DMS79 (cell line): Measurements from ENCODE around the gene SLC43A3.
"Not testable (repeated sequence)": the region's sequence is repeated elsewhere in the genome, so short reads cannot be mapped to it uniquely, and the experiment has no call there.

Experiments used
- DNase-seq: peaks from one replicate; lab custom pipeline; 2025; lab: John Stamatoyannopoulos, UW

The SLC43A3 gene

DNA sequence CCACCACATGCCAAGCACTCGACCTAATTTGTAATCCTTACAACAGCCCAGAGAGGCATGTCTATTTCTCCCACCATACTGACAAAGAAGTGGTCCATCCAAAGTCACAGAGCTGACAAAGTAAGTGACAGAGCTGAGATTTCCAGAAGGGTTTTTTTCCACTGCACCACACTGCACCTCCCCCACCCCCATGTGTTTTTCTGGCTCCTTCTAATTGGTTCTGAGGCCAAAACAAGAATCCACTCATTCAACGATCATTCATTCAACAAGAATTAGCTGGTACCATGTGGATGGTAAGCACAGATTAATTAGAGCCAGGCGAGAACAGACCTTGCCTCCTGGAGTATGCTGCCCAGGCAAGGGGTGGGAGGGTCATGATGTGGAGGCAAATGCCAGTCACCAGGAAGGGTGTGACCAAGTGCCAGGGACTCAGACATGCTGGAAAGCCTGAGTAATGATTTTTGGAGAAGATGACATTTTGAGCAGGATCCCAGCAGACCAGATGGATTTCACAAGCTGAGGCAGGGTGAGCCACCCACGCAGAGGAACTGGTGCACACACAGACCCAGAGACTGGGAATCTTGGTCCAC lies 21.6 kb downstream of the SLC43A3 start:
- DNase-seq, result no peak

DNA sequence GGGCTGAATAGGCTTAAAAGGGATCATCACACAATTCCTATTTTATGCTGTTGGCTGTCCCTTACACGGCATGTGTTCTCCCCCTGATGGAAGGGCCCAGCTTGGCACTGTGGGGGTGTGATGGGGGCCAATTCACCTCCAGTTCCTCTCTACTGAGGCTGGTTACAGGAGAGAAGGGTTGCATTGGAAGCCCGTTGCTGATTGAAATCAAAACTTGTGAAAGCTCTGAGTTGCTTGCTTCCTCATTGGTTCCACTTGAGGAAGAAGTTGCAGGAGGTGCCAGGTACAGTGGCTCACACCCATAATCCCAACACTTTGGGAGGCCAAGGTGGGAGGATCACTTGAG lies 23.1 kb downstream of the SLC43A3 start:
- no peak for DNase-seq

DNA sequence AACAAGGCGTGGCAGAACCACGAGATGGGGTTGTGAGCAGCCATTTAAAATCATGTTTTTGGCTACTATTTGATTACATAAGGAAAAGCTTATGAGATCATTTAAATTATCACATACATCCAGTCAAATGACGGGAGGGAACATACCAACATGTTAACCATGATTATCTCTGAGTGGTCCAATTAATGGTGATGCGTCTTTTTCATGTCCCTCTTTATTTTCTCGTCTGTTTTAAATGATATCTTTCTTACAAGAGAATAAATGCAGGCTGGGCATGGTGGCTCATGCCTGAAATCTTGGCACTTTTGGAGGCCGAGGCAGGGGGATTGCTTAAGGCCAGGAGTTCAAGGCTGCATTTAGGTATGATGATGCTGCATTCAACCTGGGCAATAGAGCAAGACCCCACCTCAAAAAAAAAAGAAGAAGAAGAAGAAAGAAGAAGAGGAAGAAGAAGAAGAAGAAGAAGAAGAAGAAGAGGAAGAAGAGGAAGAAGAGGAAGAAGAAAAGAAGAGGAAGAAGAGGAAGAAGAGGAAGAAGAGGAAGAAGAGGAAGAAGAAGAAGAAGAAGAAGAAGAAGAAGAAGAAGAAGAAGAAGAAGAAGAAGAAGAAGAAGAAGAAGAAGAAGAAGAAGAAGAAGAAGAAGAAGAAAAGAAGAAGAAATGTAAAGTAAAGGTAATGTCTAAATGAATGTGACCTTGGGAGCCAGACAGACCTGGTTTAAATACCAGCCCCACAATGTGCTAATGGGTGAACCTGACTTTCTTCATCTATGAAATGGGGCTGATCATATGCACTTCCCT lies 23.7 kb downstream of the SLC43A3 start:
- DNase-seq, result not testable (repeated sequence)

DNA sequence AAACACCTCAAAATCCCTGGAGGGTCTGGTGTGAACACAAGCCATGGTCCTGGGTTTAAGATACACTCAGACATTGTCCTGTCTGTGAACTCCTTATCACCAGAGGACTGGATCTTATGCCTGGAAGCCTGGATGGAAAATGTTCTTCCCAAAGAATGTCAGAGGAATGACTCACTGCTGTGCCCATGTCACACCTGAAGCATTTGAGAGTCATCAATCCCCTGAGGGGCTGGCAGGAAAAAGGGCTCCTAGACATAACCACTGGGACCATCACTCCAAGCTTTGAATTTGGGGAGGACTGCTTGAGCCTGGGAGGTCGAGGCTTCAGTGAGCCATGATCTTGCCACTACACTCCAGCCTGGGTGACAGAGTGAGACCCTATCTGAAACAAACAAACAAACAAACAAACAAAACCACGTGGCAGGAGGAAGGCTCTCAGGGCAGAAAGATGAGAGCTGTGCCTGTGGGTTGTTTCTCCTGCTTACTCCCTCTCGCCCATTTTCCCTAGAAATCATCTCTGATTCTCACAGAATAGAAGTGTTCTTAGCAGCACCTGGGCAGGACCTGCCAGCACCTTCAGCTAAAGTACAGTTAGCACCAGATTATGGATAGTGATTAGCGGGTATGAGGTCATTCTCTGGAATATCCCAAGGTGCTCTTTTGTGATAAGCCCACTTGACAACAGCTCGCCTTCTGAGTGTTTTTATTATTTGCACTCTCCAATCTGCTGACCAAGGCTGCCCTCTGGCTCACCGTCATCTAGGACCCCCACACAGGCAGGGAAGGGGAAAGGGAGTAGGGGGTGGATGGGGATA lies 24.5 kb downstream of the SLC43A3 start:
- peak; percentile 11 for DNase-seq

DNA sequence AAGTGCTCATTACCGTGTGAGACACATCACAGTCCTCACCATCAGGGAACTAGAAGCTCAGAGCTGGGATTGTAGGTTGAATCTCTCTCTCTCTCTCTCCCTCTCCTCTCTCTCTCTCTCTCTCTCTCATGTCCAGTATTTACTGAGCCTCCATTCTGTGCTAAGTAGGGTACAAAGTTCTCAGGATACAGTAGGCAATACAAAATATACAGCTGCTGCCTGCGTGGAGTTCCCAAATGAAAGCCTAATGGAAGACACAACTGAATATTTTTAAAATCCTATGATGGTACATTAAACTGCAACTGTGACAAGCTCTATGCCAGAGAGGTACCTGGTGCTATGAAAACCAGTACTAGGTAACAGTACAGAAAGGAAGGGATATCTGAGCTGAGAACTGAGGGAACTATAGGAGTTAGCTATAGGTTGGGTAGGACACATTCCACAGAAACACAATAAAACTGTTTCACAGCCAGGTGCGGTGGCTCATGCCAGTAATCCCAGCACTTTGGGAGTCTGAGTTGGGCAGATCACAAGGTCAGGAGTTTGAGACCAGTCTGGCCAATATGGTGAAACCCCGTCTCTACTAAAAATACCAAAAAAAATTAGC lies 26.8 kb downstream of the SLC43A3 start:
- DNase-seq, result no peak

DNA sequence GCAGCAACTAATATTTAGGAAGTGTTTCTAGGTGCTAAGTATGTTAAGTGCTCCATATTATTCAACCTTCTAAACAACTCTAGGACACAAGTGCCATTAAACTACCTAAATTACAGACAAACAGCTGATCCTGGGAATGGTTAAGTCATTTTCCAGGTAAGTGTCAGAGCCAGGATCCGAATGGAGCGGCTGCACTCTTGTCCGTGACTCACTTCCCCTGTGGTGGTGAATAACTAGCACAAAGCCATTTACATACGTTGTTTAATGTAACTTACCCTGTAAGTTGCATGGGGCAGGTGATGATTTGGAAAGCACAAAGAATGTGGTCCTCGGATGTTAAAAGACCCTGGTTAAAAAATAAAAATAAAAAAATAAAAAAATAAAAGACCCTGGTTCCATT lies 27.7 kb downstream of the SLC43A3 start:
- DNase-seq, result no peak

DNA sequence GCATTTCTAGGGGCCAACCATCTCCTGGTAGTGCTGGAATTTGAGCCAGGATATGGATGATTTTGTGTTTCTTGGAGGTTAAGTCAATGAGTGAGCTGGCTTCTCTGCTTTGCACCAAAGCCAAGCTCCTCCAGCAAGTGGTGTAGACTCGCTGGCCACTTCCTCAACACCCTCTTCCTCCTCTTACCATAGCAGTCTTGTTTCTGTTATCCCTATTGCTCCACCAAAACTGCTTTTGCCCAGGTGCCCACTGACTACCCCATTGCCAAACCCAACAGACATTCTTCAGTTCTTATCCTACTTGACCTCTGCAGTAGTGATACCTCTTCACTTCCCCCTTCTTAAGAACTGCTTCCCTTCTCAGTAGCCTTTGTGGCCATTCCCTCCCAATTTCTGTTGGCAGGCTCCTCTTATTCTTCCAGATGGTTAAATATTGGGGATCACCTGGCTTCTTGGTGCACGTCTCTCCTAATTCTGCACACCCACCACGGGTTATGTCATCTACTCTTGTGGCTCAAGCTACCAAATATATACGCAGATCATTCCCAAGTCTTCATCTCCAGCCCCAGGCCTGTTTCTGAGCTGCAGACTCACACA lies 29.4 kb downstream of the SLC43A3 start:
- no peak for DNase-seq

DNA sequence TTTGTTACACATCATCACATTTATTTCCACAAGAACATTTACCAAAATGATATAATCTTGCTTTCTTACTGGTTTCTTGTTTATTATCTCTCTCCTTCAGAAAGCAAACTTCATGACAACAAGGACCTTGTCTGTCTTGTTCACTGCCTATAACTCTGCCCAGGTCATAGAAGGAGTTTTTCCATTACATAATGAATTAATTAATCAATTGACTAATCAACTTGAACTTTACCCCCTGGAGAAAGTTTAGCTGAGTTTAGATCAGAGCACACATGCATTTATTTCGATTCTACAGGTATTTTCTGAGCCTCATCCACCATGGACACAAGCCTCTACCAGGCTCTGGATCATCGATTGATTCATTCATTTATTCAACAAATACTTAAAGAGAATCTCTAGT lies 30.2 kb downstream of the SLC43A3 start:
- DNase-seq, result no peak

DNA sequence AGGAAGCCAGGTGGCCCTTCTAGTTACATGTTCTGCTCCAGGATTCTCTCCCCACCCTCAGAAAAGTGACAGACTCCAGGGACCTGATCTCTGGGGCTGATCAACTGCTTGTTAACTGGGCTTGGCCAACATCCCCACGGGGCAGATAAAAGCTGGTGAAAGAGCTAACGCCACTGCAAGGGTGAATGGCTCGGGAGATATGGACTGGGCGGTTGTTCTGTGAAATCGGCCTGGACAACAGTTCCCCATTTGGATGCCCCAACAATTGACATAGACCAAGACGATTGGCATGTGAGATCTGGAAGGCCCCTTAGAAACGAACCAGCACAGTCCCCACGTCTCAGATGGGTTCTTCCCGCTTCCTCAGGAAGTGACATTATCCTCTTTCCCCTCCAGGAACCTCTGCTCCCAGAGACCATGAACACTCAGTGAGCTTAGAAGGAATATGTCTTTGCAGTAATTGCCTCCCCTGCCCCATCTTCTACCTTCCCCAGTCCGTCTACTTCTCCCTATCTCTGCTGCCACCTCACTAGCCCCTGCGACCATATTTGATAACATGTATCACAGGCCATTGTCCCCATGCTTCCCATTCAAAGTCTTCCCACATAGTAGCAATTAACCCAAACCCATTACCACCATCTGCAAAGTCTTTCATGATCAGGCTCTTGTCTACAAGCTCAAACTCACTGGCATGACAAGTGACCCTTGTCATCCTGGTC lies 30.9 kb downstream of the SLC43A3 start:
- no peak for DNase-seq

DNA sequence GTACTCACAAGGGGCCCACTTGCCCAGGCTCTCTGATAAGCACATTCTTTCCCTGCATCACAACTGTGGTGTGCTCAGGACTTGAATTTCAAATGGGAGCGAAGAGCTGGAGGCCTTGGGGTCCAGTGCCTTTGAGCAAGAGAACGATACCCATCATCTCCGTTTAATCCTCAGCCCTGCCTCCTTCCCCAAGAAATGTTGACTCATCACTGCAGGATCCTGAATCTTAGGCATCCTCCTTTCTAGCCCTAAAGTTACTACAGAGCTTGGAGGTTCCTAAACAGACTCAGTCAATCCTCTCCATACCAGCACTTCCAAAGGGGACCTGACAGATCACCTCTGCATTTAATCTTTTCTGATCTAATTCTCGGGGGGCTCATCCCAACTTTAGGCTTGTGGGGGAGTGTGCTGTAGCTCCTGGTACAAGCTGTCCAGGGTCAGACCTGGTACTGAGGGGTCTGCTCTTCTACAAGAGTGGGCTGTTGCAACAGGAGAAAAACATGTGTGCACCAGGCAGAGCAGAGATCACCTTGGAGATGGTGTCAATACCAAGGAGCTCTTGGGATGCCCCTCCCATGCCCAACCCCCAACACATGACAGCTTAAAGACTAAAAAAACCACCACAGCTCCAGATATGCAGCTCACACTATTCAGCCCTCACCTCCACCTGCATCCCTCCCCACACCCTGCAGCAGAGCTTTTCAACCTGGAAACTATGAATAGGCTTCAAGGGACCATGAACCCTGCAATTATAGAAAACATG lies 32.5 kb downstream of the SLC43A3 start:
- DNase-seq, result no peak

DNA sequence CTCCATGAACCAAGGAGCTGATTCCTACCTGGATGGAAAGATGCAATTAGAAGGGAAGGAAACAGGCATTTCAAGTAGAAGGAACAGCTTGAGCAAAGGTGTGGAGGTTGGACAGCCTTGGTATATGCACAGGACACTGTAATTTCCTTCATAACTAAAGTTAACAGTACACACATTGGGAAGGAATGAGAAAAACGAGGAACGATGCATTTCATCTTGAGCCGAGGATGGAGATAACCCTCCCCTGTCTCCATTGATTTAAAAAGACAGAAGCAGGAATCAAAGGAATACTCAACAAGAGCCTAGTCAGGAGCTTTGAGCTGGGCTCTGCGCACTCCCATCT lies 34.2 kb downstream of the SLC43A3 start:
- DNase-seq, result no peak

DNA sequence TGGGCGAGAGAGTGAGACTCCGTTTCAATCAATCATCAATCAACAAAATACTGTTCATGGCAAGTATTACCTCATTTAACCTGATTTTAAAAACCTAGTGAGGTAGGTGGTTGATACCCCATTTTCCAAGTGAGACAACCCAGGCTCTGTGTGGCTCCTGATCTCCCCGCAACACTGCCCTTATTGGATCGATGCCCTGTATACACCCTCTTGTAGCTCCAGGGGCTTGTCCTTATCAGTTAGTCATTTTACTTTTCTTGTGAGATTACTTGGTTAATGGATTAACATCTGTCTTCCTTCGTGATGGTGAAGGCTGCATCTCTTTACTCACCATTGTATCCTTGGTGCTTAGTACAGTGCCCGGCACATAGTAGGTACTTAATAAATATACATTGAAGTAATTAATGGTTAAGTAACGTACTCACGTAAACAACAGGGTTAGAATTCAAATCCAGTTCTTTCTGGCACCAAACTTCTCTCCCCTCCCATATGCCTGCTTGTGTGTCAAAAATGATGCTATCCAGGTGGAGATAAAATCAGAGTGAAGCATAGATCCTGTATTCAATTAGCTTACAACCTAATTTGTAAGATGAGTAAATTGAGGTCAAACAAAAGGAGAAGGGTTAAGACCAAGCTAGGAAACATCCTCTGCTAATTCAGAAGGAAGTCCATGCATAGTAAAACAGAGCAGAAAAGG lies 34.7 kb downstream of the SLC43A3 start:
- DNase-seq, result no peak

DNA sequence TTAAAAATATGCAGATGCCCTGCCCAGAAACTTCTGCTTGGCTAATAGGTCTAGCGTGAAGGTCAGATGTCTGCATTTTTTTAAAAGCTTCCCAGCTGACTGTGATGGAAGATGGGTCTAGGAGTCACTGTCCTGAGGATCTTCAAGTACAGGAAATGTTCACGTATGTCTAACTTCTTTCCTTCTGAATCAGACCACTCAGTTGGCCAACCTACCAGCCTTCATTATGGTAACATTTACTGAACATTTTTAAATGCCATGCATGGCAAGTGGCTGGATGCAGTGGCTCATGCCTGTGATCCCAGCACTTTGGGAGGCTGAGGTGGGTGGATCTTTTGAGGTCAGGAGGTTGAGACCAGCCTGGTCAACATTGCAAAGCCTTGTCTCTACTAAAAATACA lies 35.4 kb downstream of the SLC43A3 start:
- DNase-seq, result no peak

DNA sequence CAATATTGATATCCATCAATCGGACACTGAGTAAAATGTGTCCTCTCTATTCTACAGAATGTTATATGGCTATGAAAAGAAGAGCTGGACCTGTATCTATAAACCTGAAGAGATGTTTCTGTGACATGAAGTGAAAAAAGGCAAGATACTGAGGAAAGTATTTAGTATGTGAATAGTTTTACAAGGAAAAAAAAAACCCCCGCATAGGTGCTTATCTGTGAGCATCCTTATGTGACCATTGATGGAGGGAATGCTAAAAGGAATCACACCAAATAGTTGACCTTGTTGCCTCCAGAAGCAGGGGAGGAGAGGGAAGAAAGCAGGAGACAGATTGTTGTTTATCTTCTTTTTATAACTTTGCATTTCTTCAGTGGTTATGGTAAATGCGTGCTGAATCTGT lies 35.8 kb downstream of the SLC43A3 start:
- DNase-seq, result no peak

DNA sequence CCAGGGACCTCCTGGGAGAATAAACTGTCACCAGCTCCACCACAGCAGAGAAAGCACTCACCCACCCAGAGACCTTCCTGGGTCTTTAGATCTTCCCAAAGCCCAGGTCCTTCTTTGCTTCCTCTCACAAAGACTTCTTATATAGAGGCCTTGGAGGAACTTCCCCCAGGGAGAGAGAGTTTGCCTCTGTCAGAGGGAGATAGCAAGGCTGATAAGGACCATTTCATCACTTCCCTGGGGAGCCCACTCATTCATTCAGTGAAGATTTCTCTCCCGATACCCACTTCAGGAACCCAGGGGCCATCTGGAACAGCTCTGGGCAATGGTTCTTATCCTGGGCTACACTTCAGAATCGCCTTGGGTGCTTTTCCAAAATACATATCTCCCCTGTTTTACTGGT lies 36.4 kb downstream of the SLC43A3 start, which contains the start of gene PRG2:
Gene PRG2 (minus strand): TSS at position 116 of the 400 bp plus-strand sequence. CDS start 706 bp downstream, outside the sequence.
- DNase-seq, result no peak

DNA sequence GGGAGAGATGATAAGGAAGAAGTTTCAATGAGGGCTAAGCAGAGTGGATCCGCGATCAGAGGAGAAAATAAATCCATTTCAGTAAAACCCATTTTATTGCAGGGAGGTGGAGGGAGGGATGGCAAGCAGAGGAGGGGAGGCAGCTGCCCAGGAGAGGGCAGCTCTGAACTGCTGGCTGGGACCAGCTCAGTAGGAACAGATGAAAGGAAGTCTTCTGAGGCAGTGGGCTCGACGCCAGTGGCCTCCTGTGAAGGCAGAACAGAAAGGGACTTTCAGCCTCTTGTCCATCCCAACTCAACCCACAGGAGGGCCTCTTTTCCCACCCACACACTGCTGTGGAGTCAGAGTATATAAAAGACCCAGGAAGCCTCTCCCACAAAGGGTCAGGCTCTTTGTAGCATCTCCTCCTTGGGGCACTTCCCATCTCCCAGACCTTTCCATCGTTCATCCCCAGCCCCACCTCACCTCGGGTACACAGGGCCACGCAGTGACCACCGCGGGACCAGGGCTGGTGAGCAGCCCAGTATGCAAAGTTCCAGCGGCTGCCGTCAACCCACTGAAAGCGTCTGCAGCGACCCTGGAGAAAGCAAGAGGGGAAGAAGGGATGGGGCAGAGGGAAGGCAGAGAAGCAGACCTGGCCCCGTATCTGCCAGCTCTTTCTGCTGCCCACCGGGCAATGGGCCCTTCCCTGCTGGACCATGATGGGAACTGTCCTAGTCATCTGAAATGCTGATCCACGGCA lies 39.5 kb downstream of the SLC43A3 start:
- DNase-seq, result no peak

DNA sequence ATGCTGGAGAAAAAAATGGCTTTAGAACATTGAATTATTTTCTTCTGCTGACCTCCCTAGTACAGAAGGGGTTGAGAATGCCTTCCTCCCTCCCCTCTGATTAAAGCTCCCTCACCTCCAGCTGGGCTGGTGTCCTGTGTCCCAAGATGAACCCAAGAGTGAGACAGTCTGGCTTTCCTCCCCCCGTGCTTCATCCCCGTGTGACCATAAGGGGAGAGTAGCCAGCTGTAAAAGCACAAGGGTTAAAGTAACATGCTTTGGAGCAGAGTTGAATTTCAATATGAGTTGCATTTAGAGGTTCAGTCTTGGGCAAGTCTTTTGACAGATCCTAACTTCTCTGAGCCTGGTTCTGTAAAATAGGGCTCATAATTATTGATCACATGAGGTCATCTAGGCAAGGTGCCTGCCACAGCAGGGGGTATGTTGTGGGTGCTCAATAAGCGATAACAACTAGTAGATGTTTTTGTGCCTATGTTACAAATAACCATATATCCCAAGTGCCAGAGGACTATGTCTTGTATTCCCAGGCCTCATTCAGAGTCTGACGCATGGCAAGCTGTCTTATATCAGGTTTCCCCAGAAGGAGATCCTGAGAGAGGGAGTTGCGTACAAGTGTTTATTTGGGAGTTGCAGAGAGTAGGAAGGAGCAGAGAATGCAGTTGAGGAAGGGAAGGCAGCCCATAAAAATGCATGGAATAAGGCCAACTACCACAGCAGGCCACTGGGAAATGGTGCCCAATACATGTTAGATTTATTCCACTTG lies 40.6 kb downstream of the SLC43A3 start:
- no peak for DNase-seq

DNA sequence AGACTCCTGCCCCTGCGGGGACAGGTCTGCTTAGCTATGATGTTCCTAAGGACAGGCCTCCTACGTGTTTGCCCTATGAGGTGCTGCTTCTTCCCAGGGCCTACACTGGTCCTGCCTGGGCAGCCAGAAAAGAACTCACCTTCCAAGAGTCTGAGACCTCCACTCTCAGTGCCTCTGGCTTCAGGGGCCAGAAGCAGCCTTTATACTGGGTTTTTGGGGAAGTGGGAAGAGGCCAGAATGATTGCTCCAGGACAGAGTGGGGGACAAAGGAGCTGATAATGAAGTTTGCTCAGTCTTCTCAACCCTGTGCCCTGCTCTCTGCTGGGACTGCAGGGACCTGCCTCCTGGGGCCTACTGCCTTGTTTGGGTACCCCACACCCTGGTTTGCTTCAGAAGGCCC lies 45.9 kb downstream of the SLC43A3 start, which contains the start of gene PRG3:
Gene PRG3 (minus strand): TSS at position 176 of the 400 bp plus-strand sequence. CDS start 442 bp downstream, outside the sequence.
- DNase-seq, result no peak

DNA sequence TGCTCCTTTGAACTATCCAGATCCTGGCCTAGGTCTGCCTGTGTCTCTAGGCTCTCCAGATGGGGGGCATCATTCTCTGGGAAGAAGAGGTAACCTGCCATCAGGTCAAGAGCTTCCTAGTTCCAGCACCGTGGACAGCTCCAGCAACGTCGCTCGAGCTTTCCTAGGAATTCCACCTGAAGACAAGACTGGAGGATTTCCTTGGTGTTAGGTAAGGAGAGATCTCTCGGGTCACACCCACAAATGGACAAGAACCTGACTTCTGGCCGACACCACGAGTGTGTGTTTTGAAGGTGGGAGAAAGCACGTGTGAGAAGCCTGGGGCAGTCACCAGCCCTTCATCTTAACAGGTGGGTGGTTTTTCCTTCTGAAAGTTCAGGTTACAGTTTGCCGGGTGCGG lies 47.2 kb downstream of the SLC43A3 start:
- DNase-seq, result no peak
